Limb (tissue), 2 donors: ENCODE results near the gene ABI3BP.

ENCODE experiments used
- DNase-seq, 2 donors: peaks; one replicate each; pipeline ENCODE4 v3.0.0-alpha.2; 2016; ENCODE audit errors: extremely low spot score in 2 of 2

Gene ABI3BP

GRCh38 chr3:100844063-100844936 lies 148.9 kb downstream of the ABI3BP start:
- DNase-seq: no peak

- DNase-seq: no peak
Observed at GRCh38 chr3:100838157-100838556, 155.1 kb downstream of the ABI3BP start.

- DNase-seq: no peak
Observed at GRCh38 chr3:100836661-100837060, 156.6 kb downstream of the ABI3BP start.

GRCh38 chr3:100834332-100834731 lies 158.9 kb downstream of the ABI3BP start:
- no peak for DNase-seq

- no peak for DNase-seq
Observed at GRCh38 chr3:100833483-100833882, 159.7 kb downstream of the ABI3BP start.

GRCh38 chr3:100831629-100832028 lies 161.6 kb downstream of the ABI3BP start:
- DNase-seq: no peak

- DNase-seq: no peak
Observed at GRCh38 chr3:100830931-100831330, 162.3 kb downstream of the ABI3BP start.

GRCh38 chr3:100825574-100825973 lies 167.6 kb downstream of the ABI3BP start:
- no peak for DNase-seq

GRCh38 chr3:100815583-100815982 lies 177.6 kb downstream of the ABI3BP start:
- DNase-seq: no peak

GRCh38 chr3:100813828-100814227 lies 179.4 kb downstream of the ABI3BP start:
- DNase-seq: no peak

- DNase-seq: no peak
Observed at GRCh38 chr3:100811779-100812507, 181.3 kb downstream of the ABI3BP start.

- no peak for DNase-seq
Observed at GRCh38 chr3:100810671-100811070, 182.6 kb downstream of the ABI3BP start.

- DNase-seq: no peak
Observed at GRCh38 chr3:100804631-100805030, 188.6 kb downstream of the ABI3BP start.

- DNase-seq: peak in 1 of 2 donors; percentile 41
Observed at GRCh38 chr3:100803711-100804110, 189.5 kb downstream of the ABI3BP start.

- DNase-seq: no peak
Observed at GRCh38 chr3:100802126-100802525, 191.1 kb downstream of the ABI3BP start.

GRCh38 chr3:100798012-100798411 lies 195.2 kb downstream of the ABI3BP start:
- DNase-seq: peak in 1 of 2 donors; percentile 47

- DNase-seq: no peak
Observed at GRCh38 chr3:100796556-100796955, 196.7 kb downstream of the ABI3BP start.

GRCh38 chr3:100789579-100789978 lies 203.6 kb downstream of the ABI3BP start:
- DNase-seq: no peak

GRCh38 chr3:100783619-100784018 lies 209.6 kb downstream of the ABI3BP start:
- no peak for DNase-seq

GRCh38 chr3:100782906-100783305 lies 210.3 kb downstream of the ABI3BP start:
- peak; percentile 62 to 71 for DNase-seq

GRCh38 chr3:100782348-100782747 lies 210.9 kb downstream of the ABI3BP start:
- DNase-seq: peak in 1 of 2 donors; percentile 65

GRCh38 chr3:100781301-100781700 lies 211.9 kb downstream of the ABI3BP start:
- DNase-seq: no peak
